ENCODE data around the gene PGBD4. TPM values are rescaled to one million over a fixed set of nuclear protein-coding genes. Genes with fewer than 3 reads are reported as not detected.

Gene PGBD4
- total and polyA plus RNA-seq, 2 of the 13 experiments (the other 11 are each of a cell fraction or from before 2014, with no cell fraction given): 1.4 to 1.7 TPM

- no peak for TF ChIP-seq EEA1 (CRISPR knock-in tag; IDR thresholded peaks at IDR 0.05; ENCODE audit: borderline replicate concordance)
- no peak for TF ChIP-seq JUNB (CRISPR knock-in tag; IDR thresholded peaks at IDR 0.05; ENCODE audit: borderline replicate concordance)
- peak; percentile 82; the same call in 1 of the 2 replicates for TF ChIP-seq ZIK1 (CRISPR knock-in tag; IDR thresholded peaks at IDR 0.05; ENCODE audit: borderline replicate concordance, low read depth)
- TF ChIP-seq SRSF9 (IDR thresholded peaks at IDR 0.05; ENCODE audit: borderline replicate concordance, insufficient read depth, low read depth, low read length, poor library complexity, severe bottlenecking): no peak
- no peak for TF ChIP-seq HMG20A (CRISPR knock-in tag; IDR thresholded peaks at IDR 0.05; ENCODE audit: borderline replicate concordance)
- TF ChIP-seq ATM (IDR thresholded peaks at IDR 0.05; ENCODE audit: borderline replicate concordance): no peak
- no peak for TF ChIP-seq KLF15 (CRISPR knock-in tag; IDR thresholded peaks at IDR 0.05; ENCODE audit: borderline replicate concordance)
- peak; percentile 39; the same call in 1 of the 2 replicates for TF ChIP-seq ARID2 (CRISPR knock-in tag; IDR thresholded peaks at IDR 0.05; ENCODE audit: borderline replicate concordance)
- TF ChIP-seq ATF7-NPFF (CRISPR knock-in tag; IDR thresholded peaks at IDR 0.05; ENCODE audit: low read depth): 0 out of 2 replicates have a peak, but pooled peaks have one; percentile 29
- TF ChIP-seq ZNF879 (CRISPR knock-in tag; IDR thresholded peaks at IDR 0.05): no peak
- TF ChIP-seq, protein P1, sequence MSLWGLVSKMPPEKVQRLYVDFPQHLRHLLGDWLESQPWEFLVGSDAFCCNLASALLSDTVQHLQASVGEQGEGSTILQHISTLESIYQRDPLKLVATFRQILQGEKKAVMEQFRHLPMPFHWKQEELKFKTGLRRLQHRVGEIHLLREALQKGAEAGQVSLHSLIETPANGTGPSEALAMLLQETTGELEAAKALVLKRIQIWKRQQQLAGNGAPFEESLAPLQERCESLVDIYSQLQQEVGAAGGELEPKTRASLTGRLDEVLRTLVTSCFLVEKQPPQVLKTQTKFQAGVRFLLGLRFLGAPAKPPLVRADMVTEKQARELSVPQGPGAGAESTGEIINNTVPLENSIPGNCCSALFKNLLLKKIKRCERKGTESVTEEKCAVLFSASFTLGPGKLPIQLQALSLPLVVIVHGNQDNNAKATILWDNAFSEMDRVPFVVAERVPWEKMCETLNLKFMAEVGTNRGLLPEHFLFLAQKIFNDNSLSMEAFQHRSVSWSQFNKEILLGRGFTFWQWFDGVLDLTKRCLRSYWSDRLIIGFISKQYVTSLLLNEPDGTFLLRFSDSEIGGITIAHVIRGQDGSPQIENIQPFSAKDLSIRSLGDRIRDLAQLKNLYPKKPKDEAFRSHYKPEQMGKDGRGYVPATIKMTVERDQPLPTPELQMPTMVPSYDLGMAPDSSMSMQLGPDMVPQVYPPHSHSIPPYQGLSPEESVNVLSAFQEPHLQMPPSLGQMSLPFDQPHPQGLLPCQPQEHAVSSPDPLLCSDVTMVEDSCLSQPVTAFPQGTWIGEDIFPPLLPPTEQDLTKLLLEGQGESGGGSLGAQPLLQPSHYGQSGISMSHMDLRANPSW (CRISPR knock-in tag; IDR thresholded peaks at IDR 0.05; ENCODE audit: borderline replicate concordance): peak; percentile 96
- peak; percentile 97 for TF ChIP-seq ELF3 (CRISPR knock-in tag; IDR thresholded peaks at IDR 0.05)
- no peak for TF ChIP-seq LBX2 (CRISPR knock-in tag; IDR thresholded peaks at IDR 0.05; ENCODE audit: borderline replicate concordance)
- no peak; the same call in 1 of the 2 replicates for TF ChIP-seq KDM4B (CRISPR knock-in tag; IDR thresholded peaks at IDR 0.05)
- TF ChIP-seq, protein P2, sequence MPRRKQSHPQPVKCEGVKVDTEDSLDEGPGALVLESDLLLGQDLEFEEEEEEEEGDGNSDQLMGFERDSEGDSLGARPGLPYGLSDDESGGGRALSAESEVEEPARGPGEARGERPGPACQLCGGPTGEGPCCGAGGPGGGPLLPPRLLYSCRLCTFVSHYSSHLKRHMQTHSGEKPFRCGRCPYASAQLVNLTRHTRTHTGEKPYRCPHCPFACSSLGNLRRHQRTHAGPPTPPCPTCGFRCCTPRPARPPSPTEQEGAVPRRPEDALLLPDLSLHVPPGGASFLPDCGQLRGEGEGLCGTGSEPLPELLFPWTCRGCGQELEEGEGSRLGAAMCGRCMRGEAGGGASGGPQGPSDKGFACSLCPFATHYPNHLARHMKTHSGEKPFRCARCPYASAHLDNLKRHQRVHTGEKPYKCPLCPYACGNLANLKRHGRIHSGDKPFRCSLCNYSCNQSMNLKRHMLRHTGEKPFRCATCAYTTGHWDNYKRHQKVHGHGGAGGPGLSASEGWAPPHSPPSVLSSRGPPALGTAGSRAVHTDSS (CRISPR knock-in tag; conservative IDR thresholded peaks at IDR 0.05): no peak
- TF ChIP-seq ZNF292 (CRISPR knock-in tag; IDR thresholded peaks at IDR 0.05; ENCODE audit: borderline replicate concordance, low read depth): peak; percentile 26; the same call in 1 of the 2 replicates
- TF ChIP-seq ZNF564 (CRISPR knock-in tag; IDR thresholded peaks at IDR 0.05): no peak
- no peak for TF ChIP-seq MTA3 (CRISPR knock-in tag; IDR thresholded peaks at IDR 0.05)
- peak; percentile 63; the same call in 1 of the 2 replicates for TF ChIP-seq FOXO1 (CRISPR knock-in tag; IDR thresholded peaks at IDR 0.05)
- TF ChIP-seq SMARCE1 (IDR thresholded peaks at IDR 0.05; ENCODE audit: borderline replicate concordance): no peak
- no peak for TF ChIP-seq MBNL3 (CRISPR knock-in tag; conservative IDR thresholded peaks at IDR 0.05)
- TF ChIP-seq ZNF331 (CRISPR knock-in tag; IDR thresholded peaks at IDR 0.05): peak; percentile 11; the same call in 1 of the 2 replicates
- 0 out of 2 replicates have a peak, but pooled peaks have one; percentile 47 for TF ChIP-seq AKAP8 (CRISPR knock-in tag; IDR thresholded peaks at IDR 0.05)
- no peak for TF ChIP-seq MED13 (CRISPR knock-in tag; IDR thresholded peaks at IDR 0.05)
Measured at GRCh38 chr15:34101366-34102174, at the start of gene PGBD4, which contains the start of gene EMC7 (continued).

All from HepG2 (cell line).